ENCODE results near the gene LINC00305.

The LINC00305 gene

DNA sequence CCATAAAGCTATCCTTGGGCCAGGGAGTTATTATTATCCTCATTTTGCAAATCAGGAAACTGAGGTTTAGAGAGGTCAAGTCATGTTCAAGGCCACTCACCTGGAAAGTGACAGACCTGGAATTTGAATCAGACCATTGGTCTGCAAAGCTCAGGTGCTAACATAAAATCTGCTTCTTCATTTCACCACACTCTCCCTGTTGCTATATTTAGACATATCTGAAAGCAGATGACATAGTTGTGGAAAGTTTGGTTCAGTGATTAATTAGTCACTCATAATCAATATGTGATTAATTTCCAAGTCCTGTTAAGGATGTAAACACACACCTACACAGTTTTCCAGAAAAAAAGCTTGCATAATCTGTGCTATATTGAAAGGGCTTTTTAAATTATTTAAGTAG lies 57.4 kb downstream of the LINC00305 start:
- Histone ChIP-seq H2BK120ac (ENCODE audit: low read depth, low read length) (no peak overlapping the region), H3K79me1 (ENCODE audit: low read depth, low read length) (no peaks in the 10 kb centered on the region), H3K4me2 (ENCODE audit: insufficient read depth, low read length, poor library complexity, severe bottlenecking) (no peak overlapping the region), H3K4ac (ENCODE audit: low read length) (no peak overlapping the region), H3K18ac (ENCODE audit: low read length) (no peak overlapping the region), H3K23ac (ENCODE audit: low read depth, low read length, poor library complexity) (no peak overlapping the region), H3K14ac (ENCODE audit: low read length) (no peak overlapping the region), H3K4me1 (ENCODE audit: control insufficient read depth in 2 of 2, insufficient read depth in 1 of 2, low read depth in 1 of 2, low read length in 2 of 2) (no peaks in the 10 kb centered on the region), H2AK5ac (ENCODE audit: low read depth, low read length) (no peak overlapping the region), H3K36me3 (replicated peaks in 1 of 2; ENCODE audit: control insufficient read depth in 2 of 2, insufficient read depth in 2 of 2, low read length in 2 of 2) (no peaks in the 10 kb centered on the region), H4K91ac (ENCODE audit: low read depth, low read length, poor library complexity) (no peak overlapping the region), H3K27me3 (ENCODE audit: control insufficient read depth in 3 of 3, insufficient read depth in 3 of 3, low read depth in 1 of 3, low read length in 3 of 3) (no peaks in the 10 kb centered on the region), H3K9ac (ENCODE audit: low read depth, low read length, poor library complexity) (no peak overlapping the region), H2AFZ (ENCODE audit: low read length) (no peak overlapping the region), H2BK12ac (ENCODE audit: low read length) (no peak overlapping the region), H3K4me3 (ENCODE audit: low read length in 2 of 2) (no peak overlapping the region), H2BK5ac (ENCODE audit: low read length) (no peak overlapping the region), H2BK15ac (ENCODE audit: low read length) (no peak overlapping the region), H3K27ac (replicated peaks; ENCODE audit: low read length) (no peak overlapping the region), H3K9me3 (replicated peaks in 1 of 2; ENCODE audit: control insufficient read depth in 2 of 2, insufficient read depth in 1 of 2, low read depth in 1 of 2, low read length in 2 of 2) (no peaks in the 10 kb centered on the region), H4K8ac (ENCODE audit: low read depth, low read length) (no peak overlapping the region)
- DNase-seq (ENCODE audit: low spot score), result no peak

DNA sequence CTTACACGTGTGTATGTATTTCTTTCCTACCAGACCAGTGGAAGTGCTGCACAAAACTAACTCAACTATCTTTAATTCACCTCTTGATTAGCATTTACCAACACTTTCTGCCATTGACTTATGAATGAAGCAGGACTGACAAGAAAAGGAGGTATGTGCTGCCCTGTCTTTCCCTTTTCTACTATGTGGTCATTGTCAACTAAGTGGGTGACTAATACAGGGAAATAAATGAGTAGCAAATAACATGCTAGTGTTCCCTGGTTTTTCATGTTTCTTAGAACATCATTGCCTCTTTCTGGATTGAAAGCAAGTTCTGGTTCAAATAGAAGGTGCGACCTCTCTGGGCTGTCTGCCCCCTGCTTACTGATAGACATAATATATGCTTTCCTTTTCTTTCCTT lies 58.0 kb downstream of the LINC00305 start:
- no peak for DNase-seq (ENCODE audit: low spot score)
- H3K18ac ChIP-seq (ENCODE audit: low read length), result no peak overlapping the region
- no peak overlapping the region for H2BK5ac ChIP-seq (ENCODE audit: low read length)
- no CpG with 5 or more reads among the region's 2 CpGs for WGBS, 2 donors (ENCODE audit: extremely low coverage in 2 of 2, insufficient read length in 2 of 2, insufficient replicate concordance in 1 of 2)
- no peaks in the 10 kb centered on the region for H3K9me3 ChIP-seq (replicated peaks in 1 of 2; ENCODE audit: control insufficient read depth in 2 of 2, insufficient read depth in 1 of 2, low read depth in 1 of 2, low read length in 2 of 2)
- H2AK5ac ChIP-seq (ENCODE audit: low read depth, low read length), result no peak overlapping the region
- H3K23ac ChIP-seq (ENCODE audit: low read depth, low read length, poor library complexity), result no peak overlapping the region
- H2BK15ac ChIP-seq (ENCODE audit: low read length), result no peak overlapping the region
- no peak overlapping the region for H4K91ac ChIP-seq (ENCODE audit: low read depth, low read length, poor library complexity)
- H3K4me3 ChIP-seq (ENCODE audit: low read length in 2 of 2), result no peak overlapping the region
- H3K36me3 ChIP-seq (replicated peaks in 1 of 2; ENCODE audit: control insufficient read depth in 2 of 2, insufficient read depth in 2 of 2, low read length in 2 of 2), result no peaks in the 10 kb centered on the region
- H3K14ac ChIP-seq (ENCODE audit: low read length), result no peak overlapping the region
- no peak overlapping the region for H2BK12ac ChIP-seq (ENCODE audit: low read length)
- H4K8ac ChIP-seq (ENCODE audit: low read depth, low read length), result no peak overlapping the region
- H3K27ac ChIP-seq (replicated peaks; ENCODE audit: low read length), result no peak overlapping the region
- no peak overlapping the region for H3K9ac ChIP-seq (ENCODE audit: low read depth, low read length, poor library complexity)
- H3K27me3 ChIP-seq (ENCODE audit: control insufficient read depth in 3 of 3, insufficient read depth in 3 of 3, low read depth in 1 of 3, low read length in 3 of 3), result no peaks in the 10 kb centered on the region
- H2AFZ ChIP-seq (ENCODE audit: low read length), result no peak overlapping the region
- H3K4ac ChIP-seq (ENCODE audit: low read length), result no peak overlapping the region
- no peak overlapping the region for H2BK120ac ChIP-seq (ENCODE audit: low read depth, low read length)
- H3K4me1 ChIP-seq (ENCODE audit: control insufficient read depth in 2 of 2, insufficient read depth in 1 of 2, low read depth in 1 of 2, low read length in 2 of 2), result no peaks in the 10 kb centered on the region
- no peak overlapping the region for H3K4me2 ChIP-seq (ENCODE audit: insufficient read depth, low read length, poor library complexity, severe bottlenecking)
- no peaks in the 10 kb centered on the region for H3K79me1 ChIP-seq (ENCODE audit: low read depth, low read length)

- Histone ChIP-seq H3K79me1 (ENCODE audit: low read depth, low read length) (no peaks in the 10 kb centered on the region), H3K9me3 (replicated peaks in 1 of 2; ENCODE audit: control insufficient read depth in 2 of 2, insufficient read depth in 1 of 2, low read depth in 1 of 2, low read length in 2 of 2) (no peaks in the 10 kb centered on the region), H3K9ac (ENCODE audit: low read depth, low read length, poor library complexity) (no peak overlapping the region), H2BK15ac (ENCODE audit: low read length) (no peak overlapping the region), H3K14ac (ENCODE audit: low read length) (no peak overlapping the region), H3K27me3 (ENCODE audit: control insufficient read depth in 3 of 3, insufficient read depth in 3 of 3, low read depth in 1 of 3, low read length in 3 of 3) (no peaks in the 10 kb centered on the region), H2AK5ac (ENCODE audit: low read depth, low read length) (no peak overlapping the region), H3K4me2 (ENCODE audit: insufficient read depth, low read length, poor library complexity, severe bottlenecking) (no peak overlapping the region), H3K36me3 (replicated peaks in 1 of 2; ENCODE audit: control insufficient read depth in 2 of 2, insufficient read depth in 2 of 2, low read length in 2 of 2) (no peaks in the 10 kb centered on the region), H2AFZ (ENCODE audit: low read length) (no peak overlapping the region), H2BK12ac (ENCODE audit: low read length) (no peak overlapping the region), H3K4me3 (ENCODE audit: low read length in 2 of 2) (no peak overlapping the region), H3K4me1 (ENCODE audit: control insufficient read depth in 2 of 2, insufficient read depth in 1 of 2, low read depth in 1 of 2, low read length in 2 of 2) (no peaks in the 10 kb centered on the region), H3K4ac (ENCODE audit: low read length) (no peak overlapping the region), H3K23ac (ENCODE audit: low read depth, low read length, poor library complexity) (no peak overlapping the region), H2BK120ac (ENCODE audit: low read depth, low read length) (no peak overlapping the region), H3K27ac (replicated peaks; ENCODE audit: low read length) (no peak overlapping the region), H4K91ac (ENCODE audit: low read depth, low read length, poor library complexity) (no peak overlapping the region), H3K18ac (ENCODE audit: low read length) (no peak overlapping the region), H2BK5ac (ENCODE audit: low read length) (no peak overlapping the region), H4K8ac (ENCODE audit: low read depth, low read length) (no peak overlapping the region)
- DNase-seq (ENCODE audit: low spot score), result no peak
- WGBS, 2 donors (ENCODE audit: extremely low coverage in 2 of 2, insufficient read length in 2 of 2, insufficient replicate concordance in 1 of 2), result no CpG with 5 or more reads among the region's 1 CpG
Observed at GRCh38 chr18:64083916-64084315, 65.0 kb downstream of the LINC00305 start.

GRCh38 chr18:64082513-64082912 lies 66.4 kb downstream of the LINC00305 start:
- no peak overlapping the region for H3K18ac ChIP-seq (ENCODE audit: low read length)
- H3K4me2 ChIP-seq (ENCODE audit: insufficient read depth, low read length, poor library complexity, severe bottlenecking), result no peak overlapping the region
- H3K4ac ChIP-seq (ENCODE audit: low read length), result no peak overlapping the region
- no peak overlapping the region for H3K23ac ChIP-seq (ENCODE audit: low read depth, low read length, poor library complexity)
- no peaks in the 10 kb centered on the region for H3K4me1 ChIP-seq (ENCODE audit: control insufficient read depth in 2 of 2, insufficient read depth in 1 of 2, low read depth in 1 of 2, low read length in 2 of 2)
- H3K36me3 ChIP-seq (replicated peaks in 1 of 2; ENCODE audit: control insufficient read depth in 2 of 2, insufficient read depth in 2 of 2, low read length in 2 of 2), result no peaks in the 10 kb centered on the region
- no peaks in the 10 kb centered on the region for H3K79me1 ChIP-seq (ENCODE audit: low read depth, low read length)
- H2BK5ac ChIP-seq (ENCODE audit: low read length), result no peak overlapping the region
- H4K8ac ChIP-seq (ENCODE audit: low read depth, low read length), result no peak overlapping the region
- no peak overlapping the region for H3K4me3 ChIP-seq (ENCODE audit: low read length in 2 of 2)
- H3K14ac ChIP-seq (ENCODE audit: low read length), result no peak overlapping the region
- DNase-seq (ENCODE audit: low spot score), result no peak
- no peak overlapping the region for H2BK120ac ChIP-seq (ENCODE audit: low read depth, low read length)
- no peak overlapping the region for H2BK15ac ChIP-seq (ENCODE audit: low read length)
- H3K27ac ChIP-seq (replicated peaks; ENCODE audit: low read length), result no peak overlapping the region
- no peak overlapping the region for H2AFZ ChIP-seq (ENCODE audit: low read length)
- no peaks in the 10 kb centered on the region for H3K9me3 ChIP-seq (replicated peaks in 1 of 2; ENCODE audit: control insufficient read depth in 2 of 2, insufficient read depth in 1 of 2, low read depth in 1 of 2, low read length in 2 of 2)
- H3K27me3 ChIP-seq (ENCODE audit: control insufficient read depth in 3 of 3, insufficient read depth in 3 of 3, low read depth in 1 of 3, low read length in 3 of 3), result no peaks in the 10 kb centered on the region
- H2AK5ac ChIP-seq (ENCODE audit: low read depth, low read length), result no peak overlapping the region
- H3K9ac ChIP-seq (ENCODE audit: low read depth, low read length, poor library complexity), result no peak overlapping the region
- H2BK12ac ChIP-seq (ENCODE audit: low read length), result no peak overlapping the region
- no peak overlapping the region for H4K91ac ChIP-seq (ENCODE audit: low read depth, low read length, poor library complexity)
